Measurements from ENCODE around the gene PIP4K2B. TPM values are rescaled to one million over a fixed set of nuclear protein-coding genes. Genes with fewer than 3 reads are reported as not detected.

PIP4K2B gene
- total and polyA plus RNA-seq, 9 of the 15 experiments (the other 6 are each of a cell fraction or from before 2014, with no cell fraction given): 3.7 to 29.9 (median 23.0) TPM

GRCh38 chr17:38749223-38750043 is 49.9 kb downstream of the PIP4K2B start (continued):
- TF ChIP-seq ZBTB11 (CRISPR knock-in tag; IDR thresholded peaks at IDR 0.05): peak in 1 of 3 experiments; percentile 76; a peak in 2 of 6 replicates
- no peak for TF ChIP-seq THAP7 (CRISPR knock-in tag; IDR thresholded peaks at IDR 0.05)
- no peak for TF ChIP-seq BCL6 (CRISPR knock-in tag; IDR thresholded peaks at IDR 0.05)
- TF ChIP-seq ETV1 (tag; conservative IDR thresholded peaks at IDR 0.05; ENCODE audit: low read depth): peak; percentile 94
- no peak for TF ChIP-seq HOMEZ (CRISPR knock-in tag; IDR thresholded peaks at IDR 0.05)
- no peak for TF ChIP-seq ILK (tag; IDR thresholded peaks at IDR 0.05; ENCODE audit: borderline replicate concordance, low read depth)
- TF ChIP-seq ZBTB40 (IDR thresholded peaks at IDR 0.05): peak; percentile 78
- no peak for TF ChIP-seq ZBTB40 (CRISPR knock-in tag; IDR thresholded peaks at IDR 0.05)
- no peak for TF ChIP-seq ZNF766 (CRISPR knock-in tag; conservative IDR thresholded peaks at IDR 0.05)
- no peak for TF ChIP-seq NBN (IDR thresholded peaks at IDR 0.05; ENCODE audit: low read depth)
- 0 out of 2 replicates have a peak, but pooled peaks have one; percentile 29 for TF ChIP-seq TAF7 (tag; IDR thresholded peaks at IDR 0.05)
